Rectal smooth muscle tissue (tissue), 1 donor: ENCODE results near the gene MSRB3.

Experiments used
- H3K27ac ChIP-seq: one replicate; pipeline ENCODE4 v1.7.0; 2013; ENCODE audit warnings: low read depth, low read length, inconsistent platforms
- H3K27me3 ChIP-seq: one replicate; pipeline ENCODE4 v1.7.0; 2013; ENCODE audit warnings: low read length; ENCODE audit not compliant: control insufficient read depth, insufficient read depth
- H3K36me3 ChIP-seq: one replicate; pipeline ENCODE4 v1.7.0; 2013; ENCODE audit warnings: low read length; ENCODE audit not compliant: control insufficient read depth, insufficient read depth
- H3K4me1 ChIP-seq: one replicate; pipeline ENCODE4 v1.7.0; 2013; ENCODE audit warnings: low read length; ENCODE audit not compliant: control insufficient read depth, insufficient read depth
- H3K4me3 ChIP-seq: one replicate; pipeline ENCODE4 v1.7.0; 2013; ENCODE audit warnings: low read length
- H3K9ac ChIP-seq: one replicate; pipeline ENCODE4 v1.7.0; 2013; ENCODE audit warnings: low read length

The MSRB3 gene

DNA sequence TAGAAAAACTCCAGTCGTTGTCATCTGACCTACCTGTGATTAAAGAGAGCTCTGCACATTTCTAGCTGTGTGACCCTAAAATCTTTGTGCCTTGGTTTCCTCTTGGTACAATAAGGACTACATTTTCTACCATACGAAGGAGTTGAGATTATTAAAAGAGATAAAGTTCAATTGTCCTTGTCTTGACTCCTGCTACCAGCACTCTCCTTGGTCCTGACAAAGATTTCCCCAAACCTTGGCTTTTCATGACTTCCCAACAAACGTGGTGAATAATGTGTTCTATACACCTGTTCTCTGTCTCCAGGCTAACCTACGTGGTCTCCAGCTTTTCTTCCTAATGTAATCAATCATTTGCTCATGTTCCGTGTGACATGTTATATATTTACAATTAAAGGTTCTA lies 223.5 kb downstream of the MSRB3 start:
- no peak overlapping the region for H3K4me3 ChIP-seq
- no peaks in the 10 kb centered on the region for H3K36me3 ChIP-seq
- H3K4me1 ChIP-seq, result no peaks in the 10 kb centered on the region
- H3K9ac ChIP-seq, result no peak overlapping the region
- H3K27me3 ChIP-seq, result no peaks in the 10 kb centered on the region
- H3K27ac ChIP-seq, result no peak overlapping the region

DNA sequence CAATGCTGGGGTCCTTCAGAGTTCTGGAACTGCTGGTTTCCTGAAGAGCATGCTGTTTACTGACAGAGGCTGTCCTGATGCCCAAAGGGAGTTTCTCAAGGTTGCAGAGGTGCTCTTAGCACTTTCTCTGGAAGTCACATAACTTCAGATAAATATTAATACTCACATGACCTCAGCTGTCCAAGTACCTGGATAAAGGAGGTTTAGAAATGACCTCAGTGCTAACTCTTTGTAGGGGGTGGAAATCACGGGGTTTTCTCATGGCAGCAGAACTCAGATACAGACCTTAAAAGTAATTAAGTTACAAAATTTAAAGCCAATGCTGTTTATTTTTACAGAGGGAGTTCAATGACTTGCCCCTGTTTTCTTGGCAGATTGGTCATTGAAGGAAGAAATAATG lies 225.9 kb downstream of the MSRB3 start:
- H3K4me3 ChIP-seq, result no peak overlapping the region
- no peak overlapping the region for H3K27ac ChIP-seq
- H3K27me3 ChIP-seq, result no peaks in the 10 kb centered on the region
- no peaks in the 10 kb centered on the region for H3K36me3 ChIP-seq
- no peaks in the 10 kb centered on the region for H3K4me1 ChIP-seq
- no peak overlapping the region for H3K9ac ChIP-seq

DNA sequence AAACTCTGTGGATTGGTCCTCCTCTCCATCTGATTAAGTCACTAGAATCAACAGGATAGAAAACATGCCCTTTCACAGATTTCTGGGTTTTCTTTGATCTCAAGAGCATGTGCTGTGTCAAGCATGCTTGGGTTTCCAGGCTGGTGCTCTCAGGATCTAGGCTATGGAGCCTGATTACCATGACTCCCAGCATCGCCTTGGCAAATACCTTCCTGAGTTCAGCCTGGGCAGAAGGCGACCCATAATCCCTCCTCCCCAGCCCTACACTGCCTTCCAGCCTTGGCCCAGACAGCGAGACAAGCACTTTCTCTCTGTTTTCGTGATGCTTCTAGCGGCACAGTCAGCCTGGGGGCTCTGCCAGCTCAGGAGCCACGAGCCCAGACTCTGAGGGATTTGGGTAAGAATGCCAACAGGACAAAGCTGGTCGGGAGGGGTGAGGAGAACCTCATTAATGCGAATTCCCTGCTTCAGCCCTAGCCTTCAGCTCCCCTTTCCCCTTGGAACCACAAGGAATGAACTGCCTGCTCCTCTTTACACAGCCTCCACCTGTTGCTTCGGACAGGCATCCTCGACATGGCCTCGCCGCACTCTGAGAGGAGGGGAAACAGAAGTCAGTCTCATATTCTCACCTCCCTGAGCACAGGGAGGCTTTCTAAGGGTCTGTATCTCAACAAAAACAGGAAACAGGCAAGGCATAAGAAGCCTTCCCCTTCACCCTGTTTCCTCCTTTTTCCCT lies 227.1 kb downstream of the MSRB3 start:
- H3K27me3 ChIP-seq, result no peaks in the 10 kb centered on the region
- no peak overlapping the region for H3K27ac ChIP-seq
- H3K4me3 ChIP-seq, result no peak overlapping the region
- no peak overlapping the region for H3K9ac ChIP-seq
- no peaks in the 10 kb centered on the region for H3K4me1 ChIP-seq
- H3K36me3 ChIP-seq, result no peaks in the 10 kb centered on the region

DNA sequence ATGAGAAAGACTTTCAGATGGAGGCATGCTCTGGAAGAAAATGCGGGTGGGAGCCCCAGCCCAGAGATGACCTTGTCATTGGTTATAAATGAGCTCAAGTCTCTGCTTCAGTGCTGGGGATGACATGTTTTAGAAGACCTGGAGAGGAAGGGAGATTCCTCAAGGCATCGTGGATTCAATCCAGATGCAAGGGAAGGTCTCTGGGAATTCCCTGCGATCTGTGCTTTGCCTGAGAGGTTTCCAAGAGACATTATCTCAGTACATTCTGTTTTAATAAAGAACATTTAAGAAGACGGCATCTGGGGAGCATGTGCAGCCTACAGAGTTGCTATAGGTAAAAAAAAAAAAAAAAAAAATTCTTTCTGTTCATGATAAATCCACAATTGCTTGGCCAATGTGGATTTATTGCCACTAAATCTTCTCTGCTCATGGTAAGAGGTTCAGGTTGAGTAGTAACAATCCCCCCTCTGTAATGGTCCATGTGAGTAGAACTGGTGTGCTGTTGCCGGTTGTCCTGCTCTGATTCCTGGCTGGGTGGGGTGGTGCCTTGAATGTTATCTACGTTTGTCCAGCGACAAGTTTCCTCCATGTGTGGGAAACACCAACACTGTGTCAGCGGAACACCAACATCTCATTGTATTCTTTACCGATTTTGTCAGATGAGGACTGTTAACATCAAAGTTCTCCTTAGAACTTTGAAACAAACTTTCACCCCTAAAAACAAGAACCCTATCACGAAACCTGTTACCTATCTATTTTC lies 230.0 kb downstream of the MSRB3 start:
- Histone ChIP-seq H3K4me3 (no peak overlapping the region), H3K36me3 (no peaks in the 10 kb centered on the region), H3K4me1 (peaks cover 2% of the 10 kb centered on the region), H3K27me3 (no peaks in the 10 kb centered on the region), H3K27ac (no peak overlapping the region), H3K9ac (no peak overlapping the region)

DNA sequence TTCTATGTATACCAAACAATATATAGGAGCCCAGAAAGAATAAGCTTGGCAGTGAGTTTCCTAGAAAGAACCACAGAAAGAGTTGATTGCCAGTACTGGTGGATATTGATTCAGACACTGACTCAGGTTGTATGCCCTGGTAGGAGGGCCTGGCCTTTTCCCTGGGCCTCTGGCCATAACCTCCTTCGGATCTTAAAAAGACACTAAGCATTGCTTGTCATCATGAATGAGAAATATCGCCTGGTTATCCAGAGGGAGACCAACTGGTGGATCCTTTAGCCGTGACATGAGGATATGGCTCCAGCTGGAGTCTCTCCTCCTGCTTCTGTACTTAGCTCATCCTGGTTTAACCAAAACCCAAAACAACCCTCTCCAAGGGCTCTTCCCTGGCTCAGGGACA lies 231.5 kb downstream of the MSRB3 start:
- no peak overlapping the region for H3K4me3 ChIP-seq
- H3K36me3 ChIP-seq, result no peaks in the 10 kb centered on the region
- peaks cover 2% of the 10 kb centered on the region for H3K4me1 ChIP-seq
- H3K27me3 ChIP-seq, result no peaks in the 10 kb centered on the region
- H3K27ac ChIP-seq, result no peak overlapping the region
- H3K9ac ChIP-seq, result no peak overlapping the region

DNA sequence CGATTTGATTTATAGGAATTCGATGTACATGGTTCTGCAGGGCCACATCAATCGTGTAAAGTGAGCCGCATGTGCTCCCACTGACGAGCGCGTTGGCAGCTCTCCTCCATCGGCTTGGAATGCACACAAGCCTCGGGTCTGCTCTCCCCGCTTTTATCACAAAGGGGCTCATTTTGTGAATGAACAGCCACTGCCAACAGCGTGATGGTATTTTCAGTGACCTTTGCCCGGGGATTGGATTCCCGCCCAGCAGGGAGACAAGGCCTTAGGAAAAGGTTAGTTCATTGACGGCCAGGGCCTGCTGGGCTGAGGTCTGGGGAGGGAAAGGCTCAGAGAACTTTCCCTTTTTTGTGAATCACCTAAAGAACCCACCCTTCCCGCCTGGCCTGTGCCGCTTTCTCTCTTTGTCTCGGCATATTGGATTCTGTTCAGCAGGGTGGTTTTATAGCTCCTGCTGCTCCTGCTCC lies 232.1 kb downstream of the MSRB3 start:
- H3K27me3 ChIP-seq, result no peaks in the 10 kb centered on the region
- peaks cover 2% of the 10 kb centered on the region for H3K4me1 ChIP-seq
- H3K36me3 ChIP-seq, result no peaks in the 10 kb centered on the region
- H3K4me3 ChIP-seq, result no peak overlapping the region
- no peak overlapping the region for H3K9ac ChIP-seq
- H3K27ac ChIP-seq, result no peak overlapping the region

DNA sequence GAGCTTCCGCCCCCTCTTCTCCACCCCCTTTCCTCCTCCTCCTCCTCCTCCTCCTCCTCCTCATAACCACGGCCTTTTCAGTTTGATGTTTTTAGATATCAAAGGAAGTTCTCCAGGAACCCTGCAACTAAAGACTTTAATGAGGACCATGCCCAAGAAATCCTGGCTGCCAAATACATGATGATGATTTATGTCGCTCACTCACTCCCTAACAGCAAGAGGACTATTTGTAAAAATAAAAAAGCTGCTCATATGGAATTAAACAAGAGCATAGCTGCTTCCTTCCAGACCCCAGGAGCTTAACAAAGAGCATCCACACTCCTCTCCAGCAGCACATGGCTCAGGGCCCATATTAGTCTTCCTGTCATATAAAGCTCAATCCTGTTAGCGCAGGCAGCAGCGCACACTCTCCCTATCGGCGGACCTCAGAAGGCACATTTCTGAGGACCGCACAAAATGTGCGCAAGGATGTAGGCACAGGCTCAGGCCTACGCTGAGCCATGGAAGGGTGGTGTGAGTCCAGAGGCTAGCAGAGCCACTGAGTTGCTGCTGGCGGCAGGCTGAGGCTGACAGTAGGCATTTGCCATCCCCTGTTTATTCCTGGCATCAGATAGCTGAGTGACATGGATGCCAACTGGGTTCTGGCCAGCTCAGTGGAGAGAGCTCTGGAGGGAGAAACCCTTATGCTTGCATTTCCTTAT lies 232.8 kb downstream of the MSRB3 start:
- H3K4me3 ChIP-seq, result no peak overlapping the region
- H3K27me3 ChIP-seq, result no peaks in the 10 kb centered on the region
- no peak overlapping the region for H3K27ac ChIP-seq

DNA sequence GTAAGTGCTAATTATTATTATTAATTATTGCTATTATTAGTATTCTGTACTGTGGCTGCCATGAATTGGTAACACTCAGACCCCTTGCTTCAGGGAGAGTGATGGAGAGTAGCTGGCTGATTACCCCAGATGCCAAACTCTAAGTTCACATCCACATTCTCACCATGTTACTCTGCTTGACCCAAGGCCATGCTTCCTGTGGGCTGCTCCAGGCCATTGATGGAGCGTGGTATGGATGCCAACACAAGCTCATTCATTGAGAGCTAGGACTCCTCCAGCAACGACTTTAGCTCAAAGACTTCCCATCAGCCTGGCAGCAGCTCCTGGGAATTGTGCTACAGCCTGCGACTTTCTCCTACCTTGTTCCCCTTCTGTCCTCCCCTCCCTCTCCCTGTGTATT lies 233.4 kb downstream of the MSRB3 start:
- H3K4me3 ChIP-seq, result no peak overlapping the region
- H3K4me1 ChIP-seq, result peaks cover 2% of the 10 kb centered on the region
- H3K36me3 ChIP-seq, result no peaks in the 10 kb centered on the region
- no peak overlapping the region for H3K27ac ChIP-seq
- H3K9ac ChIP-seq, result no peak overlapping the region
- H3K27me3 ChIP-seq, result no peaks in the 10 kb centered on the region

More for the DNA sequence above, 232.8 kb downstream of the MSRB3 start:
- Histone ChIP-seq H3K36me3 (no peaks in the 10 kb centered on the region), H3K9ac (no peak overlapping the region), H3K4me1 (peaks cover 2% of the 10 kb centered on the region)
